Measurements from ENCODE around the gene CDC42EP3. TPM values are rescaled to one million over a fixed set of nuclear protein-coding genes. Genes with fewer than 3 reads are reported as not detected.

The CDC42EP3 gene
- total RNA-seq, 1 donor from 2014 or later, result 10.7 TPM

GRCh38 chr2:37659723-37660122 is 11.7 kb downstream of the CDC42EP3 start:
- Mint-ChIP-seq H3K4me1 (ENCODE audit: low read depth) (peaks cover 52% of the 10 kb centered on the region), H3K9me3 (no peaks in the 10 kb centered on the region), H3K36me3 (ENCODE audit: low read depth) (peaks cover 18% of the 10 kb centered on the region), H3K27ac (no peak overlapping the region), H3K4me3 (no peak overlapping the region), H3K27me3 (ENCODE audit: insufficient read depth) (no peaks in the 10 kb centered on the region)
- intact Hi-C loops (cut with micrococcal nuclease), result no loop called here
- no peak for DNase-seq (ENCODE audit: low spot score)

- Mint-ChIP-seq H3K4me3 (no peak overlapping the region), H3K27ac (no peak overlapping the region), H3K36me3 (ENCODE audit: low read depth) (peaks cover 17% of the 10 kb centered on the region), H3K9me3 (no peaks in the 10 kb centered on the region), H3K27me3 (ENCODE audit: insufficient read depth) (no peaks in the 10 kb centered on the region), H3K4me1 (ENCODE audit: low read depth) (peaks cover 57% of the 10 kb centered on the region)
- intact Hi-C loops (cut with micrococcal nuclease), result no loop called here
- DNase-seq (ENCODE audit: low spot score), result no peak
Observed at GRCh38 chr2:37658682-37659081, 12.8 kb downstream of the CDC42EP3 start.

- no peak overlapping the region for H3K27ac Mint-ChIP-seq
- H3K4me3 Mint-ChIP-seq, result no peak overlapping the region
Observed at GRCh38 chr2:37657471-37657870, 14.0 kb downstream of the CDC42EP3 start.

GRCh38 chr2:37656512-37657423 is 14.7 kb downstream of the CDC42EP3 start:
- Mint-ChIP-seq H3K27ac (peak overlapping the region; percentile 37), H3K4me1 (ENCODE audit: low read depth) (peaks cover 71% of the 10 kb centered on the region), H3K36me3 (ENCODE audit: low read depth) (peaks cover 15% of the 10 kb centered on the region), H3K4me3 (no peak overlapping the region), H3K27me3 (ENCODE audit: insufficient read depth) (no peaks in the 10 kb centered on the region), H3K9me3 (no peaks in the 10 kb centered on the region)
- intact Hi-C loops (cut with micrococcal nuclease), result loop anchor here (1.0 kb wide), 1 partner anchor 48 kb away; no protein-coding TSS in a partner anchor
- DNase-seq (ENCODE audit: low spot score), result no peak

More at GRCh38 chr2:37657471-37657870, 14.0 kb downstream of the CDC42EP3 start:
- Mint-ChIP-seq H3K9me3 (no peaks in the 10 kb centered on the region), H3K4me1 (ENCODE audit: low read depth) (peaks cover 66% of the 10 kb centered on the region), H3K36me3 (ENCODE audit: low read depth) (peaks cover 15% of the 10 kb centered on the region), H3K27me3 (ENCODE audit: insufficient read depth) (no peaks in the 10 kb centered on the region)
- DNase-seq (ENCODE audit: low spot score), result no peak
- intact Hi-C loops (cut with micrococcal nuclease), result no loop called here

GRCh38 chr2:37654932-37655841 is 16.3 kb downstream of the CDC42EP3 start:
- intact Hi-C loops (cut with micrococcal nuclease), result no loop called here
- H3K27me3 Mint-ChIP-seq (ENCODE audit: insufficient read depth), result no peaks in the 10 kb centered on the region
- H3K9me3 Mint-ChIP-seq, result no peaks in the 10 kb centered on the region
- DNase-seq (ENCODE audit: low spot score), result no peak
- H3K27ac Mint-ChIP-seq, result peak overlapping the region; percentile 47
- H3K36me3 Mint-ChIP-seq (ENCODE audit: low read depth), result peaks cover 19% of the 10 kb centered on the region
- peaks cover 77% of the 10 kb centered on the region for H3K4me1 Mint-ChIP-seq (ENCODE audit: low read depth)
- no peak overlapping the region for H3K4me3 Mint-ChIP-seq

GRCh38 chr2:37654419-37654818 is 17.0 kb downstream of the CDC42EP3 start:
- DNase-seq (ENCODE audit: low spot score), result no peak
- intact Hi-C loops (cut with micrococcal nuclease), result no loop called here
- Mint-ChIP-seq H3K4me3 (no peak overlapping the region), H3K36me3 (ENCODE audit: low read depth) (peaks cover 20% of the 10 kb centered on the region), H3K4me1 (ENCODE audit: low read depth) (peaks cover 79% of the 10 kb centered on the region), H3K27ac (no peak overlapping the region), H3K27me3 (ENCODE audit: insufficient read depth) (no peaks in the 10 kb centered on the region), H3K9me3 (no peaks in the 10 kb centered on the region)

GRCh38 chr2:37653805-37654378 is 17.6 kb downstream of the CDC42EP3 start:
- DNase-seq (ENCODE audit: low spot score), result no peak
- no peaks in the 10 kb centered on the region for H3K9me3 Mint-ChIP-seq
- H3K36me3 Mint-ChIP-seq (ENCODE audit: low read depth), result peaks cover 20% of the 10 kb centered on the region
- no peaks in the 10 kb centered on the region for H3K27me3 Mint-ChIP-seq (ENCODE audit: insufficient read depth)
- H3K4me1 Mint-ChIP-seq (ENCODE audit: low read depth), result peaks cover 74% of the 10 kb centered on the region
- intact Hi-C loops (cut with micrococcal nuclease), result no loop called here
- H3K4me3 Mint-ChIP-seq, result peak overlapping the region; percentile 24
- peak overlapping the region; percentile 68 for H3K27ac Mint-ChIP-seq

- DNase-seq (ENCODE audit: low spot score), result no peak
- Mint-ChIP-seq H3K36me3 (ENCODE audit: low read depth) (peaks cover 20% of the 10 kb centered on the region), H3K4me1 (ENCODE audit: low read depth) (peaks cover 76% of the 10 kb centered on the region), H3K4me3 (no peak overlapping the region), H3K9me3 (peaks cover 3% of the 10 kb centered on the region), H3K27me3 (ENCODE audit: insufficient read depth) (no peaks in the 10 kb centered on the region), H3K27ac (no peak overlapping the region)
- intact Hi-C loops (cut with micrococcal nuclease), result no loop called here
Observed at GRCh38 chr2:37653093-37653492, 18.3 kb downstream of the CDC42EP3 start.

GRCh38 chr2:37652199-37652640 is 19.2 kb downstream of the CDC42EP3 start:
- intact Hi-C loops (cut with micrococcal nuclease), result no loop called here
- Mint-ChIP-seq H3K4me1 (ENCODE audit: low read depth) (peaks cover 76% of the 10 kb centered on the region), H3K36me3 (ENCODE audit: low read depth) (peaks cover 29% of the 10 kb centered on the region), H3K9me3 (peaks cover 5% of the 10 kb centered on the region), H3K4me3 (no peak overlapping the region), H3K27me3 (ENCODE audit: insufficient read depth) (no peaks in the 10 kb centered on the region), H3K27ac (peak overlapping the region; percentile 42)
- no peak for DNase-seq (ENCODE audit: low spot score)

GRCh38 chr2:37650548-37651093 is 20.8 kb downstream of the CDC42EP3 start:
- no peak overlapping the region for H3K27ac Mint-ChIP-seq
- peaks cover 34% of the 10 kb centered on the region for H3K36me3 Mint-ChIP-seq (ENCODE audit: low read depth)
- peaks cover 80% of the 10 kb centered on the region for H3K4me1 Mint-ChIP-seq (ENCODE audit: low read depth)
- no peaks in the 10 kb centered on the region for H3K27me3 Mint-ChIP-seq (ENCODE audit: insufficient read depth)
- H3K9me3 Mint-ChIP-seq, result peaks cover 7% of the 10 kb centered on the region
- no peak overlapping the region for H3K4me3 Mint-ChIP-seq
- no peak for DNase-seq (ENCODE audit: low spot score)
- intact Hi-C loops (cut with micrococcal nuclease), result no loop called here

- intact Hi-C loops (cut with micrococcal nuclease), result no loop called here
- Mint-ChIP-seq H3K36me3 (ENCODE audit: low read depth) (peaks cover 38% of the 10 kb centered on the region), H3K4me1 (ENCODE audit: low read depth) (peaks cover 74% of the 10 kb centered on the region), H3K4me3 (no peak overlapping the region), H3K9me3 (peaks cover 7% of the 10 kb centered on the region), H3K27me3 (ENCODE audit: insufficient read depth) (no peaks in the 10 kb centered on the region), H3K27ac (no peak overlapping the region)
- no peak for DNase-seq (ENCODE audit: low spot score)
Observed at GRCh38 chr2:37649518-37649917, 21.9 kb downstream of the CDC42EP3 start.

GRCh38 chr2:37648331-37649011 is 23.0 kb downstream of the CDC42EP3 start:
- peaks cover 42% of the 10 kb centered on the region for H3K36me3 Mint-ChIP-seq (ENCODE audit: low read depth)

More at GRCh38 chr2:37648331-37649011, 23.0 kb downstream of the CDC42EP3 start:
- Mint-ChIP-seq H3K27me3 (ENCODE audit: insufficient read depth) (no peaks in the 10 kb centered on the region), H3K4me3 (peak overlapping the region; percentile 30), H3K4me1 (ENCODE audit: low read depth) (peaks cover 73% of the 10 kb centered on the region), H3K9me3 (peaks cover 10% of the 10 kb centered on the region), H3K27ac (peak overlapping the region; percentile 64)
- intact Hi-C loops (cut with micrococcal nuclease), result no loop called here
- DNase-seq (ENCODE audit: low spot score), result no peak

Data from activated T-helper 1 cell treated with anti-CD3 and anti-CD28 coated beads, Interleukin-12 subunit alpha, Interleukin-12 subunit beta, Interleukin-2, Interleukin-4 antibody, amounts not matched to agents 30 ng/mL and 10 ng/mL and 1 ng/mL, durations not matched to agents 14 hours and 24 hours and 36 hours (primary cell).